ENCODE data around the gene CALCR. TPM values are rescaled to one million over a fixed set of nuclear protein-coding genes. Genes with fewer than 3 reads are reported as not detected.

The CALCR gene
- total RNA-seq, 2 experiments from 2014 or later: not detected

- Histone ChIP-seq H3K79me2 (ENCODE audit: insufficient read depth, low read depth, low read length) (no peaks in the 10 kb centered on the region), H3K9me3 (ENCODE audit: low read length) (no peaks in the 10 kb centered on the region), H3K27ac (ENCODE audit: low read depth, low read length, poor library complexity, severe bottlenecking) (no peak overlapping the region), H3K4me2 (ENCODE audit: low read length) (no peak overlapping the region), H2AFZ (ENCODE audit: low read length) (no peak overlapping the region), H3K4me1 (ENCODE audit: insufficient read depth, low read length, poor library complexity, severe bottlenecking) (no peaks in the 10 kb centered on the region), H3K9me2 (ENCODE audit: insufficient read depth, low read length) (no peaks in the 10 kb centered on the region), H4K20me1 (ENCODE audit: insufficient read depth, low read length) (no peaks in the 10 kb centered on the region), H3K36me3 (ENCODE audit: insufficient read depth, low read length) (no peaks in the 10 kb centered on the region), H3K4me3 (ENCODE audit: low read depth, low read length, poor library complexity, severe bottlenecking) (no peak overlapping the region)
- no TSS peak for BruUV-seq (replicated peaks)
- intact Hi-C loops (cut with micrococcal nuclease; ENCODE audit: unreplicated experiment): no loop called here
- no peak for DNase-seq (ENCODE audit: low spot score)
- POLR2A ChIA-PET: interaction anchor here (1.2 kb wide), 1 partner anchor 11 kb away, joined by 3 read pairs; no protein-coding TSS in a partner anchor
- TF ChIP-seq CTCF (conservative IDR thresholded peaks at IDR 0.05; ENCODE audit: low read length) (no peak), EZH2phosphoT487 (IDR thresholded peaks at IDR 0.05; ENCODE audit: borderline replicate concordance, low read depth, low read length) (no peak)
- CTCF ChIA-PET (ENCODE audit: unreplicated experiment): no interaction called here
Observed at GRCh38 chr7:93538061-93538460, 36.5 kb downstream of the CALCR start.

GRCh38 chr7:93535616-93536015, 38.9 kb downstream of the CALCR start:
- H3K4me1 ChIP-seq (ENCODE audit: insufficient read depth, low read length, poor library complexity, severe bottlenecking): no peaks in the 10 kb centered on the region
- BruUV-seq (replicated peaks): no TSS peak
- CTCF ChIA-PET (ENCODE audit: unreplicated experiment): no interaction called here

More at GRCh38 chr7:93535616-93536015, 38.9 kb downstream of the CALCR start:
- no peaks in the 10 kb centered on the region for H3K9me3 ChIP-seq (ENCODE audit: low read length)
- no peaks in the 10 kb centered on the region for H3K36me3 ChIP-seq (ENCODE audit: insufficient read depth, low read length)
- no peaks in the 10 kb centered on the region for H3K79me2 ChIP-seq (ENCODE audit: insufficient read depth, low read depth, low read length)
- H4K20me1 ChIP-seq (ENCODE audit: insufficient read depth, low read length): no peaks in the 10 kb centered on the region
- DNase-seq (ENCODE audit: low spot score): no peak
- H3K27ac ChIP-seq (ENCODE audit: low read depth, low read length, poor library complexity, severe bottlenecking): no peak overlapping the region
- POLR2A ChIA-PET: no interaction called here
- TF ChIP-seq CTCF (conservative IDR thresholded peaks at IDR 0.05; ENCODE audit: low read length) (no peak), EZH2phosphoT487 (IDR thresholded peaks at IDR 0.05; ENCODE audit: borderline replicate concordance, low read depth, low read length) (no peak)
- no peak overlapping the region for H2AFZ ChIP-seq (ENCODE audit: low read length)
- no peak overlapping the region for H3K4me2 ChIP-seq (ENCODE audit: low read length)
- no peaks in the 10 kb centered on the region for H3K9me2 ChIP-seq (ENCODE audit: insufficient read depth, low read length)
- intact Hi-C loops (cut with micrococcal nuclease; ENCODE audit: unreplicated experiment): no loop called here
- H3K4me3 ChIP-seq (ENCODE audit: low read depth, low read length, poor library complexity, severe bottlenecking): no peak overlapping the region
